ENCODE measurements around the gene PILRB.

DNA sequence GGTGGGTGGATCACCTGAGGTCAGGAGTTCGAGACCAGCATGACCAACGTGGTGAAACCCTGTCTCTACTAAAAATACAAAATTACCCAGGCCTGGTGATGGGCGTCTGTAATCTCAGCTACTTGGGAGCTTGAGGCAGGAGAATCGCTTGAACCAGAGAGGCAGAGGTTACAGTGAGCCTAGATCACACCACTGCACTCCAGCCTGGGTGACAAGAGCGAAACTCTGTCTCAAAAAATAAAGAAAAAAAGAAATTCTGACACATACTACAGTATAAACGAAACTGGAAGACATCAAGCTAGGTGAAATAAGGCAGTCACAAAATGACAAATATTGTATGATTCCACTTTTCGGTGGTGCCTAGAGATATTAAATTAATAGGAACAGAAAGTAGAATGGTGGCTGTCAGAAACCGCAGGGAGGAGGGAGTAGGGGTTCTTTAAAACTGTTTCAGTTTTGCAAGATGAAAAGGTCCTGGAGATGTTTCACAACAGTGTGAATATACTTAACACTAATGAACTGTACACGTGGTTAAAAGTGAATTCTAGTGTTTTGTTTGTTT is 38.6 kb downstream of the PILRB start:
- TF ChIP-seq, protein P1, sequence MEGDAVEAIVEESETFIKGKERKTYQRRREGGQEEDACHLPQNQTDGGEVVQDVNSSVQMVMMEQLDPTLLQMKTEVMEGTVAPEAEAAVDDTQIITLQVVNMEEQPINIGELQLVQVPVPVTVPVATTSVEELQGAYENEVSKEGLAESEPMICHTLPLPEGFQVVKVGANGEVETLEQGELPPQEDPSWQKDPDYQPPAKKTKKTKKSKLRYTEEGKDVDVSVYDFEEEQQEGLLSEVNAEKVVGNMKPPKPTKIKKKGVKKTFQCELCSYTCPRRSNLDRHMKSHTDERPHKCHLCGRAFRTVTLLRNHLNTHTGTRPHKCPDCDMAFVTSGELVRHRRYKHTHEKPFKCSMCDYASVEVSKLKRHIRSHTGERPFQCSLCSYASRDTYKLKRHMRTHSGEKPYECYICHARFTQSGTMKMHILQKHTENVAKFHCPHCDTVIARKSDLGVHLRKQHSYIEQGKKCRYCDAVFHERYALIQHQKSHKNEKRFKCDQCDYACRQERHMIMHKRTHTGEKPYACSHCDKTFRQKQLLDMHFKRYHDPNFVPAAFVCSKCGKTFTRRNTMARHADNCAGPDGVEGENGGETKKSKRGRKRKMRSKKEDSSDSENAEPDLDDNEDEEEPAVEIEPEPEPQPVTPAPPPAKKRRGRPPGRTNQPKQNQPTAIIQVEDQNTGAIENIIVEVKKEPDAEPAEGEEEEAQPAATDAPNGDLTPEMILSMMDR (conservative IDR thresholded peaks at IDR 0.05) = no peak
- TF ChIP-seq EZH2 (IDR thresholded peaks at IDR 0.05; ENCODE audit: low read depth) = no peak
